HL-60 (cell line): ENCODE results near the gene ZG16B.

ENCODE experiments used
- DNase-seq, 2 experiments: peaks; one replicate each; pipeline ENCODE4 v3.0.0-alpha.2; 2010 to 2020; ENCODE audit warnings: low read depth in 1 of 2, low spot score in 1 of 2
- H3K27ac ChIP-seq: fragments of 250-450 bp; sonication (Bioruptor Pico); replicated peaks from 2 replicates; pipeline ENCODE4 v1.5.1; 2020; ENCODE audit warnings: mild to moderate bottlenecking, moderate library complexity
- H3K27me3 ChIP-seq: fragments of 250-450 bp; sonication (Bioruptor Pico); 2 replicates; pipeline ENCODE4 v1.5.1; 2021; ENCODE audit warnings: mild to moderate bottlenecking, moderate library complexity; ENCODE audit not compliant: insufficient read depth, poor library complexity, severe bottlenecking
- H3K4me3 ChIP-seq: replicated peaks from 2 replicates; pipeline ENCODE4 v1.5.1; 2011; ENCODE audit warnings: mild to moderate bottlenecking, control low read depth, low read length; ENCODE audit not compliant: insufficient read depth
- GABPA ChIP-seq: IDR thresholded peaks from 2 replicates; pipeline ENCODE4 v1.6.1; 2012; ENCODE audit warnings: low read depth
- POLR2AphosphoS5 ChIP-seq: IDR thresholded peaks from 2 replicates; pipeline ENCODE4 v1.6.1; 2012; ENCODE audit warnings: low read depth
- SPI1 ChIP-seq: IDR thresholded peaks from 2 replicates; pipeline ENCODE4 v1.6.1; 2012; ENCODE audit warnings: low read depth, mild to moderate bottlenecking, borderline replicate concordance
- TF ChIP-seq, protein P1 (sequence below): IDR thresholded peaks from one replicate; pipeline ENCODE4 v1.5.1; 2011; ENCODE audit warnings: low read length, control low read depth, inconsistent platforms; ENCODE audit not compliant: insufficient read depth
- TF ChIP-seq, protein P2 (sequence below): IDR thresholded peaks from 2 replicates; pipeline ENCODE4 v1.6.1; 2012; ENCODE audit warnings: low read depth; ENCODE audit not compliant: insufficient replicate concordance

Gene ZG16B

DNA sequence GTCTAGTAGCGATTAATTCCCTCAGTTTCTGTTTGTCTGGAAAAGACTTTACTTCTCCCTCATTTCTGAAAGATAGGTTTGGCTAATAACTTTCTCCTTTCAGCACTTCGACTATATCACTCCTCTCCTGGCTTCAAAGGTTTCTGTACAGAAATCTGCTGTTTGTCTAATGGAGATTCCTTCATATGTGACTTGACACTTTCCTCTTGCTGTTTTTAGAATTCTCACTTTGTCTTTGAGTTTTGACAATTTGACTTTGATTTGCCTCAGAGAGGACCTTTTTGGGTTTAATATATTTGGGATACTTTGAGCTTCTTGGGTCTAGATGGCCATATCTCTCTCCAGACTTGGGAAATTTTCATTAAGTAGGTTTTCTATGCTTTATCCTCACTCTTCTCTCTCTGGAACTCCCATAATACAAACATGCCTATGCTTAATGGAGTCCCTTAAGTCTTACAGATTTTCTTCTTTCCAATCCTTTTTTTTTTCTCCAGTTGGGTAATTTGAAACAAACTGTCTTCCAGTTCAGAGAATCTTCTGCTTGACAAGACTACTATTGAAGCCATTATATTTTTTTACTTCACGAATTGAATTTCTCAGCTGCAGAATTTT is 20.8 kb upstream of the ZG16B start:
- no peak for DNase-seq
- H3K4me3 ChIP-seq = no peak overlapping the region
- H3K27ac ChIP-seq = no peak overlapping the region
- TF ChIP-seq SPI1 = no peak
- TF ChIP-seq, protein P1, sequence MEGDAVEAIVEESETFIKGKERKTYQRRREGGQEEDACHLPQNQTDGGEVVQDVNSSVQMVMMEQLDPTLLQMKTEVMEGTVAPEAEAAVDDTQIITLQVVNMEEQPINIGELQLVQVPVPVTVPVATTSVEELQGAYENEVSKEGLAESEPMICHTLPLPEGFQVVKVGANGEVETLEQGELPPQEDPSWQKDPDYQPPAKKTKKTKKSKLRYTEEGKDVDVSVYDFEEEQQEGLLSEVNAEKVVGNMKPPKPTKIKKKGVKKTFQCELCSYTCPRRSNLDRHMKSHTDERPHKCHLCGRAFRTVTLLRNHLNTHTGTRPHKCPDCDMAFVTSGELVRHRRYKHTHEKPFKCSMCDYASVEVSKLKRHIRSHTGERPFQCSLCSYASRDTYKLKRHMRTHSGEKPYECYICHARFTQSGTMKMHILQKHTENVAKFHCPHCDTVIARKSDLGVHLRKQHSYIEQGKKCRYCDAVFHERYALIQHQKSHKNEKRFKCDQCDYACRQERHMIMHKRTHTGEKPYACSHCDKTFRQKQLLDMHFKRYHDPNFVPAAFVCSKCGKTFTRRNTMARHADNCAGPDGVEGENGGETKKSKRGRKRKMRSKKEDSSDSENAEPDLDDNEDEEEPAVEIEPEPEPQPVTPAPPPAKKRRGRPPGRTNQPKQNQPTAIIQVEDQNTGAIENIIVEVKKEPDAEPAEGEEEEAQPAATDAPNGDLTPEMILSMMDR = no peak
- TF ChIP-seq, protein P2, sequence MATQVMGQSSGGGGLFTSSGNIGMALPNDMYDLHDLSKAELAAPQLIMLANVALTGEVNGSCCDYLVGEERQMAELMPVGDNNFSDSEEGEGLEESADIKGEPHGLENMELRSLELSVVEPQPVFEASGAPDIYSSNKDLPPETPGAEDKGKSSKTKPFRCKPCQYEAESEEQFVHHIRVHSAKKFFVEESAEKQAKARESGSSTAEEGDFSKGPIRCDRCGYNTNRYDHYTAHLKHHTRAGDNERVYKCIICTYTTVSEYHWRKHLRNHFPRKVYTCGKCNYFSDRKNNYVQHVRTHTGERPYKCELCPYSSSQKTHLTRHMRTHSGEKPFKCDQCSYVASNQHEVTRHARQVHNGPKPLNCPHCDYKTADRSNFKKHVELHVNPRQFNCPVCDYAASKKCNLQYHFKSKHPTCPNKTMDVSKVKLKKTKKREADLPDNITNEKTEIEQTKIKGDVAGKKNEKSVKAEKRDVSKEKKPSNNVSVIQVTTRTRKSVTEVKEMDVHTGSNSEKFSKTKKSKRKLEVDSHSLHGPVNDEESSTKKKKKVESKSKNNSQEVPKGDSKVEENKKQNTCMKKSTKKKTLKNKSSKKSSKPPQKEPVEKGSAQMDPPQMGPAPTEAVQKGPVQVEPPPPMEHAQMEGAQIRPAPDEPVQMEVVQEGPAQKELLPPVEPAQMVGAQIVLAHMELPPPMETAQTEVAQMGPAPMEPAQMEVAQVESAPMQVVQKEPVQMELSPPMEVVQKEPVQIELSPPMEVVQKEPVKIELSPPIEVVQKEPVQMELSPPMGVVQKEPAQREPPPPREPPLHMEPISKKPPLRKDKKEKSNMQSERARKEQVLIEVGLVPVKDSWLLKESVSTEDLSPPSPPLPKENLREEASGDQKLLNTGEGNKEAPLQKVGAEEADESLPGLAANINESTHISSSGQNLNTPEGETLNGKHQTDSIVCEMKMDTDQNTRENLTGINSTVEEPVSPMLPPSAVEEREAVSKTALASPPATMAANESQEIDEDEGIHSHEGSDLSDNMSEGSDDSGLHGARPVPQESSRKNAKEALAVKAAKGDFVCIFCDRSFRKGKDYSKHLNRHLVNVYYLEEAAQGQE = no peak
- no peak for TF ChIP-seq POLR2AphosphoS5
- no peak for TF ChIP-seq GABPA
- H3K27me3 ChIP-seq = no peaks in the 10 kb centered on the region

GRCh38 chr16:2810651-2811050 is 19.5 kb upstream of the ZG16B start:
- H3K27ac ChIP-seq = no peak overlapping the region
- no peak overlapping the region for H3K4me3 ChIP-seq
- no peak for DNase-seq
- TF ChIP-seq, protein P1 = no peak
- no peak for TF ChIP-seq SPI1
- TF ChIP-seq GABPA = no peak
- no peak for TF ChIP-seq POLR2AphosphoS5
- TF ChIP-seq, protein P2 = no peak
- H3K27me3 ChIP-seq = no peaks in the 10 kb centered on the region

DNA sequence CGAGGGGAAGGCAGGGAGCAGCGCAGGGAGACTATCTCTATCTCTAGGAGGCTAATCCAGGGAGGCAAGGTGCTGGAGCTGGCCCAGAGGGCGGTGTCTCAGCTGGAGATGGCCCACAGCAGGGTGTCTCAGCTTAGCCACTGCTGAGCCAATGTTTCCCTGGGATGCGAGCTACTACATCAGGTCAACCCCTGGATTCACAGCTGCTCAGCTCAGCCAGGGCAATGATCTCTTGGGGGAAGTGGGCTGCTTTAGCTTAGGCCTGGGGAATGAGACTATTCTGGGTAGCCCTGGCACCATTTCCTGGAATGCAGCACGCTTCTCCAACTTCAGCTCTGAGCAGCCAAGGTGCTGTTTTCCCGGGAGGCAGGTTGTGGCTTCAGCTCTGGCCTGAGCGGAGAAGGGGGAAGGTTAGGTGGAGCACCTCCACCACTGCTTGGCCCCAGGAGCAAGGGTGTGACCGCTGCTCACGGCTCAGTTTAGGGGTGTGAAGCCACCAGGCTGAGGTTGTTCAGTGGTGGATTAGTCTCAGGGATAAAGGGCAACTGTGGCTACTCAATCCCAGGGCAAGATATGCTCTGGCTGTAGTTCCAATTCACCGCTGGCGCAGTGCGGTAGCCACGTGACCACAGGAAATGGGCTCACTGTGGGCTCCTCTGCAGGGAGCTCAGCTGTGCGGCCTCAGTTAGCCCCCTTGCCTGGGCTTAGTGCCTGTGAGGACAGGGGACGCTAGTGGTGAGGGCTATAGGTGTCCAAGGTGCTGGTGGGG is 18.2 kb upstream of the ZG16B start:
- no peak for DNase-seq
- H3K27ac ChIP-seq = no peak overlapping the region
- no peaks in the 10 kb centered on the region for H3K27me3 ChIP-seq
- TF ChIP-seq, protein P1 = no peak
- TF ChIP-seq, protein P2 = no peak
- TF ChIP-seq GABPA = no peak
- no peak for TF ChIP-seq SPI1
- TF ChIP-seq POLR2AphosphoS5 = no peak
- H3K4me3 ChIP-seq = no peak overlapping the region
